A172 (cell line): ENCODE measurements around the gene SYPL1. TPM values are rescaled to one million over a fixed set of nuclear protein-coding genes. Genes with fewer than 3 reads are reported as not detected.

ENCODE experiments used
- DNase-seq: peaks from one replicate; pipeline ENCODE4 v3.0.0-alpha.2; 2015; ENCODE audit warnings: low spot score
- total RNA-seq: library from RNA; depleted of rRNA; stranded (reverse); fragments of >200 nt; shearing (Covaris generic); gene quantifications from 2 replicates; pipeline ENCODE4 v1.2.3, GENCODE V29; 2014

The SYPL1 gene
- total RNA-seq, 1 experiment from 2014 or later, result 81.7 TPM

DNA sequence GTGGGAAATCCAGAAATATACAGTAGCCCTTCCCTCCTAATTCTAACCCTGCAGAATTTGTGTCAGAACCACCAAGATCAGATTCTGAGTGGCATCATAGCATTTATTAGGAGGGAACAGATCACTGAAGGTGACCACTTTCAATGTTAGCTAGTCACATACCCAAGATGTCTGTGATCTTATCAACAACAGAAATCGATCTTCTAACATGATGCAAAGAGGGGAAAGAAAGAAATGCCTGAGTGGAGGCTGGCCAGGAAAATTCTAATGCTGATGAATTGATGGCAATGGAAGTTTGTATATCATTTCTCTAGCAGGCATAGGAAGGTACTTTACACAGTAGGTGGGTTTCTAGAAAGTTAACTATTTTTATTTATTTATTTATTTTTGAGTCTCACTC is 10.6 kb upstream of the SYPL1 start:
- no peak for DNase-seq

DNA sequence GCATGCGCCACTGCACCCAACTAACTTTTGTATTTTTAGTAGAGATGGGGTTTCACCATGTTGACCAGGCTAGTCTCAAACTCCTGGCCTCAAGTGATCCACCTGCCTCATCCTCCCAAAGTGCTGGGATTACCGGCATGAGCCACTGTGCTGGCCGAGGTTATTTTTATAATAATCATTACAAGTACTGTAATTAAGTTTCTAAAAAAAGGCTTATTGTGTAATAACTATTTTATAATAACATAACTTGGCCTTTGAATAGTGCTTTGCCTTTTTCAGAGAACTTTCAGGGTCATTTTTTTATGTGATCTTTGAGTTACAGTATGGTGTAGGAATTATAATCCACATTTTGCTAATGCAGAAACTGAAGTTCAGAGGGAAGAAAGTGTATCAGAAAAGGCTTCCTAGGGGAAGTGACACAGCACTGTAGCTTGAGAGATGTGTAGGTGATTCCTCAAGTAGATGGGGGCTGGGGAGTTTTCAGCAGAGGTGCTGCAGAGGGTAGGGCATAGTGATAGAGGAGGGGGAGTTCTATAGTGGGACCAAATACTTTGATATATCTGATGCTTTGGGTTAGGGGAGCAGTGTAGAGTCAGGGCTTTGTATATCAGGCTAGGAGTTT is 9.2 kb upstream of the SYPL1 start:
- DNase-seq, result no peak

DNA sequence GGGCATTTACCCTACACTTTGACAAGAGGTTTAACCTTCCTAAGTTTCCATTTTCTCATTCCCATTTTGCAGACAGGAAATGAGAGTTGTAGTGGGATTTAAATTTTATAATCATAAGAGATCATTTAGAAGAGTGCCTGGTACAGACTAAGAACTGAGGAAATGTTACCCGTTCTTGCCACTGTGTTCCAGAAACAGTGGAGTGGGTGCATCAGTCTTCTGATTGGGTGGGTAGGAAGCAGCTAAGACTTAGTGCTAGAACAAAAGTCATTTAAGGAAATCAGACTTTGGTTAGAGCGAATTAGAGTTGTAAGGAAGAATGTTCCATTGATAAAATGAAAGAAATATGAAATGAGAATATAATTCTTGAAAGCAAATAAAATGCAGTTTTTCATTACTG is 8.4 kb upstream of the SYPL1 start:
- no peak for DNase-seq

- no peak for DNase-seq
These were observed 7.6 kb upstream of the SYPL1 start for GRCh38 chr7:106119719-106120118.

DNA sequence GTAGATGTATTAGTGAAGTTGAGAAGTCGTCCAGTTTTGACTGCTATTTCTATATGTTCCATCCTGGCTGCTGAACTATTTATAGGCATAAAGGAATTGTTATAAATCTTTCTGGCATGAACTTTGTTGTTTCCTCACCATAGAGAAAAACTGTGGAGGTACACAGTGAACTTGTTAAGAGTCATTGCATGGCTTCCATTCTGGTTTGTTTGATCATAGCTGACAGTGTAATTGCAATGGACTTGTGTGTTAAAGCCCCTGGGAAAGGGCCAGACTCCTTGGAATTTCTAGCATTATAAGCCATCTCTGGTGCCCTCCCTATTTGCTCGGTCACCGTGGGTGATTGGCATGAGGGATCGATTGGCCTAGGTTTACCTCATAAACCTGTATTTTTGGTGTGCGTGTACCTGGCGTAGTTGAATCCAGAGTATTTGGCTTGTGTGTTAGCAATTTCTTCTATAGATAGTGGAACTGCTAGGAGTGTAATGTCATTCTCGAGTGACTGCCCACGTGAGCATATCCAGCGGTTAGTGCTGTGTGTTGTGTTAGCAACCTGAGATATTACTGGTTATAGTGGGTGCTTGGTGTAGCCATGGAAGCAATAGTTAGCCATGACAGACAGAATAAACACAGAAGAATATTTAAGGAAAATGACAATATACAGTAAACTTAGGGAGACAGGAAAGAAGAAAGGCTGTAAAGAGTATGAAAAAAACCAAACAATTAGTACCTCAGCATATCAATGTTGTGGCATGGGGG is 5.9 kb upstream of the SYPL1 start:
- DNase-seq, result no peak

GRCh38 chr7:106116161-106116704 is 4.1 kb upstream of the SYPL1 start:
- DNase-seq, result no peak

DNA sequence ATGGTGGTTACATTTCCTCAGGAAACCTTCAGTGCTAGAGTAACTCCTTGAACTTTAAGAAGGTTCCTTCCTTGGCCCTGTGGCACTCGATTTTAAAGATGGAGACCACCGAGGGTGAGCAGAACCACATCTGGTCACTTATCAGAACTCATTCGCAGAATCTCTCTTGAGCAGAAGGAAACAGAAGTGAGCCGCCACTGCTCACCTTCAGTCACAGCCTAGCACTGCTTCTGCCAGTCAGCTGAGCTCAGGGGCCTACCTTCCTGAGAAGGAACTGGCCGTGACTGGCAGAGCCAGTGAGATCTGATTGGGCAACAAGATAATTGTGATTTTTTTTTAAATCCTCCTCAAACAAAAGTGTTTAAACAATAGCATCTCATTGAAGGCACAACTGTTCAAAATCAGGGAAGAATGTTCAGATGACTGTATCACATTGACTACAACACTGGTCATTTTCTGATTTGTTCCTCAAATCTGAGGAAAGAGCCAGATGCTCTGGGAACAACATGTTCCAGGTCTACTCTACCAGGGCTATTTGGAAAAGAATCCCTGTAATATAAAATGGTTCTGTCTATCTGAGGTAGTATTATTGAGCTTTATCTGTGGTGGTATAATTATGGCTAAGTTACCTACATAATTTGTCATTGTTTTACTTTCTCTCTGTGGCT is 2.7 kb upstream of the SYPL1 start:
- no peak for DNase-seq

DNA sequence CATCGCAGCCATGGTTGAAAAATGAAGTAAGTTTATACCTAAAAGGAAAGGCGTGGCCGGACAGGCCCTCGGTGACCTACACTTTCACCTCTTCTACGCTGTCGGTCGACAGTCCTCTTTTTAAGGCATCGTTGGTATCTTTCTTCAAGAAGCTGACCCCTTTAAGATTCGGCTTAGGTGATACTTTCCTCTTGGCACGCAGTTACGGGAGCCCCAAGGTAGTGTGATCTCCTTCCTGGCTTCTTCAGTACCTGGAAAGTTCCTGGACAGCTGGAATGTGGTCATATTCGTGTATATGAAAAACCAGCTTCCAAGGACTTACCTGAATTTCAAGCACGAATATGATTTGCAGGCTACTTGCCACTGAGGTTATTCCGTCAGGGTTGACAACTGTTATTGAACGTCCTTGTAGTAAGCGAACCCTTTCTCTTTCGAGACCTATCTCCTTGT is 885 bp upstream of the SYPL1 start:
- no peak for DNase-seq

- peak; percentile 49 for DNase-seq
These were observed 426 bp downstream of the SYPL1 start for GRCh38 chr7:106111655-106112117.

- DNase-seq, result peak; percentile 21
These were observed 1.0 kb downstream of the SYPL1 start for GRCh38 chr7:106110885-106111654.

GRCh38 chr7:106110238-106110560 is 1.9 kb downstream of the SYPL1 start:
- DNase-seq, result no peak

DNA sequence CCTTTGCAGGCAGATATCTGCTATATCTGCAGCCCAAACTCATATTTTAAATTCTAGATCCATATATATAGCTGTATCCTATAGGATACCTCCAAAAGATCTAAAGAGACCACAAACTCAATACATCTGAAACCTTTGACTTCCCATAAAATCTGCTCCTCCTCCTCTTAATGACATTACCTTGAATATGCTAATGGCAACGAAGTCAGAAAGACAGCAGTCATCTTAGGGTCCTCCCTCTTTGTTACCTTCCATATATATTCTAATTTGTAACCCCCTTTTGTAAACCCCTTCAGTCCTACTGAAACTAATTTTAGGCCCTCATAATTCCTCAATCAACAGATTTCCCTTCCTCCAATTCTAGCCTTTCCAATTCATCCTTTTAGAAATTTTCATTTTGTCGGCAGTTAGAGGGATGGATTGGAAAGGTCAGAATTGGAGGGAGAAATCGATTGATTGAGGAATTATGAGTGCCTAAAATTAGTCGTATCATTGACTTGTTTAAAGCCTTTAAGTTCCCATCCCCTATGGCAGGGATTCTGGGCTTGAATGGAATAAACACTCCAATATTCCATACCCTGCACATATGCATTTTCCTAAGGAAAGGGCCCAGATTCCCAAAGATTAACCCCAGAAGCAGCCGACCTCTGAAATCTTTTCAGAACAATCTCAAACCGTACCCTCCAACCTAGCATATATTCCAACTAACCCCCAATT is 2.4 kb downstream of the SYPL1 start:
- no peak for DNase-seq

DNA sequence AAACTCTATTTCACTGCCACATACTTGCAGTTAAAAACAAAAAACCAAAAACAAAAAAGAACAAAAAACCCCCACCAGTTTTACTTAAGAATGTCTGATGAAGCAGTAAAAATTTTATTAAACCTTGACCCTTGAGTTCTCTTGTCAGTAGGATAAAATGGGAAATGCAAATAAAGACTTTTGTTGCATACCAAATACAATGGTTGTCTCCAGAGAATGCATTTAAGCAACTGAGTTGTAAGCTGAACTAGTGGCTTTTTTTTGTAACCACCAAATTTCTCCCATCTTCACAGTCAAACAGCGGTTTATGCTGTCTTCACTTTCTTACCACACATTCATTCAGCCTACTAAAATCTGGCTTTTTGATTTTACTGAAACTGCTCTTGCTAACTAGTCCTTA is 3.1 kb downstream of the SYPL1 start:
- no peak for DNase-seq

GRCh38 chr7:106104721-106105260 is 7.3 kb downstream of the SYPL1 start:
- DNase-seq, result no peak

DNA sequence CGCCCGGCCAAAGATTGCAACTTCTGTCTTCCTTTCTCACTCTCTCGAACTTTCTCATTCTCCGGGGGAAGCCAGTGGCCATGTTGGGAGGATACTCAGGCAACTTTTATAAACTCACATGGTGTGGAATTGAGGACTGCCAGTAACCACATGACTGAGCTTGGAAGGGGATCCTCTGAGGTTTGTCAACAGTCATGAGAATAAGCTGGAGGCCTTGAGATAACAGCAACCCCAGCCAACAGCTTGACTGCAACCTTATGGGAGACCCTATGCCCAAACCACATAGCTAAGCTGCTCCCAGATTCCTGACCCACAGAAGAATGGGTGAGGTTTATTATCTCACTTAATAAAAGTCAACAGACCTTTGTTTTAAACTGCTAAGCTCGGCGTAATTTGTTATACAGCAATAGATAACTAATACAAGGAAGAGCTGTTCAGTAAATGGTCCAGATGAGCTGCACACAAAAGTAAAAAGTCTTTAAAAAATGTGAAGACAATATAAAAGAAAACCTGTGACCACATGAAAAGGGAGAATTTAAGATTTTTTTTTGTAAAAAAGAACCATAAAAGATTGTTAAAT is 9.6 kb downstream of the SYPL1 start:
- DNase-seq, result no peak

GRCh38 chr7:106101726-106102125 is 10.4 kb downstream of the SYPL1 start:
- DNase-seq, result peak; percentile 21

DNA sequence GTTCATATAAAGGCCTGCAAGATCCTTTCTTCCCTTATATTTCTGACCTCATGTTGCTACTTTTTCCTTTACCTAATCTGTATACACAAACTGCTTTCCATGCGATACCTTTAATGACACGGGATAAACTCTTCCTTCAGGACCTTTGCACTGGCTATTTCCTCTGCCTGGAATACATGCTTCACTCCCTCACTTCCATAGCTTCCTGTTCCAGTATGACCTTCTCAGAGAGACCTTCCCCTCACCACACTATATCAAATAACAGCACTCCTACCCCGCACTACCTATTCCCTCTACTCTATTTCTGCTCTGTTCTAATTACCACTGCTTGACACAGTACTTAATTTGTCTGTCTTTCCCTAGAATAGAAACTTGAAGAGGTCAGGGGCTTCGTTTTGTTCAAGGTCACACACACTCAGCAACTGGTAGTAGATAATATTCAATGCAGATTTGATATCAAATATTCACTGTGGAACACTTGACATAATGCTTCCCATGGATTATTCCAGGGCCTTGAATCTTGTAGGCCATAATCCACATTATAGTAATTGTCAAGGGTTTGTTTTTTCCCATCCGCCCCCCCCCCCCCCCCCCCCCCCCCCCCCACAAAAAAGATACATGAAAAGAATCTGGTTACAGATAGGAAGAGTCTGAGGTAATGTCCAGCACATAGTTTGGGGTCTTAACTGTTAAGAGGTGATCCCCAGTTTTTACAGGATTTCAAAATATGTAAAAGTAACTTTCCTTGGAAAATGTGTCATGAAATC is 11.1 kb downstream of the SYPL1 start:
- no peak for DNase-seq

DNA sequence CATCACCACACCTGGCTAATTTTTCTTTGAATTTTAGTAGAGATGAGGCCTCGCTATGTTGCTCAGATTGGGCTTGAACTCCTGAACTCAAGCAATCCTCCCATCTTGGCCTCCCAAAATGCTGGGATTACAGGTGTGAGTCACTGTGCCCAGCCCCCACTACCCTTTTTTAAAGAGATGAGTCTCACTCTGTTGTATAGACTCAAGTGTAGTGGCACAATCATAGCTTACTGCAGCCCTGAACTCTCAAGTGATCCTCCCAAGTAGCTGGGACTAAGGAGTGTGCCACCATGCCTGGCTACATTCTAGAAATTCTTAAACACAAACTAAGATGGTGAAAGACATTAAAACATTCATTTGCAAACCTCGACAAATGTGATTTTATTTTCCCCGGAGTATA is 12.6 kb downstream of the SYPL1 start:
- no peak for DNase-seq

DNA sequence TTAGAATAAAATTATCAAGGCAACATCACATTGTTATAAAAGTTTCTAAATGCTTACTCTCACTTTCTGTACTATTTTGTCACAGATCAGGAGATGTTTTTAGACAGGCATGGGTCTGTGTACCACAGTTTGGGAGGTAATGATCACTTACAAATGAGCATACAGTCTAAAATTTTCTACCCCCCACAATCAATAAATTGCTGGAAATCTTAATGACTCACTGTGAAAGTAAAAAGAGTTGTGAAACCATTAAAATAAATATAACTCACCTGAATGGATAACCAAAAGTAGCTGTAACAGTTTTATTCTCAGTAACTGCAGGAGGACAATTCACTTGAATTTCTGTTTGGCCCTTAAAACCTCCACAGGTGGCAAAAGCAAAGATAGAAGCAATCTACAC is 13.2 kb downstream of the SYPL1 start:
- no peak for DNase-seq

DNA sequence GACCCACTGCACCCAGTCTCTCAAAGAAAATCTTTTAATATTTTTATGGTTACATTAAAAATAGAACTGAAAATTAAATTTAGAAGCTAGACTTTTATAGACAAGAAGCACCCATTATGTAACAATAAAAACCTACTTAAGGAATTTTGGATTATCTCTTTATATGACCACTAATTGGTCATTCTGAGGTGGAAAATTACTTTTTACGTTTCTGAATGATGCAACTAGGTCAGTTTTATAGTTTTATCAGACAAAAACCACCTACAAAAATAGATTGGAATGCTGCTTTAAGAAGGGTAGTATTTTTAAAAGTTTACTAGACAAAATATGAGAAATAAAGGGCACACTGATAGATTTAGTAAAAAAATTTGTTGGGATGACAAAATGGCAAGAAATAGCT is 16.5 kb downstream of the SYPL1 start:
- DNase-seq, result no peak
